HepG2 (cell line): ENCODE measurements around the gene NXN. TPM values are rescaled to one million over a fixed set of nuclear protein-coding genes. Genes with fewer than 3 reads are reported as not detected.

Source experiments
- KDM5A ChIP-seq: fragments of 200-600 bp; sonication (generic); IDR thresholded peaks from 2 replicates; pipeline ENCODE4 v1.7.0; 2018; ENCODE audit warnings: antibody characterized with exemption, mild to moderate bottlenecking, low read length, borderline replicate concordance
- NAIF1 ChIP-seq: sonication (generic); formaldehyde crosslinking; IDR thresholded peaks from 2 replicates; pipeline ENCODE4 v1.5.0; 2020; ENCODE audit warnings: mild to moderate bottlenecking, missing genetic modification reagents, borderline replicate concordance
- NCOA2 ChIP-seq: sonication (generic); formaldehyde crosslinking; IDR thresholded peaks from 2 replicates; pipeline ENCODE4 v1.8.0; 2022; ENCODE audit warnings: inconsistent platforms
- NFE2L1 ChIP-seq: sonication (generic); formaldehyde crosslinking; IDR thresholded peaks from 2 replicates; pipeline ENCODE4 v1.4.0; 2020; ENCODE audit warnings: missing genetic modification reagents, mild to moderate bottlenecking, borderline replicate concordance
- PHB2 ChIP-seq: fragments of 450-650 bp; IDR thresholded peaks from 2 replicates; pipeline ENCODE4 v1.6.1; 2018; ENCODE audit not compliant: partially characterized antibody
- ZBTB38 ChIP-seq: sonication (generic); formaldehyde crosslinking; IDR thresholded peaks from 2 replicates; pipeline ENCODE4 v1.5.1; 2020; ENCODE audit warnings: mild to moderate bottlenecking, missing genetic modification reagents
- ZNF674 ChIP-seq: sonication (generic); formaldehyde crosslinking; IDR thresholded peaks from 2 replicates; pipeline ENCODE4 v1.5.0; 2020; ENCODE audit warnings: low read depth, mild to moderate bottlenecking, missing genetic modification reagents
- polyA plus RNA-seq, 8 experiments: library from polyadenylated mRNA; depleted of rRNA in 3 of 8; stranded (reverse) in 7 of 8; unstranded in 1 of 8; fragments of >200 nt; fragmentation: Illumina TruSeq in 4 of 8; extraction: Trizol in 4 of 8; gene quantifications; 2 replicates each; pipeline versions ENCODE4 v1.2.1 to v1.2.3, GENCODE V29; 2011 to 2016; ENCODE audit warnings: low read depth in 4 of 8, missing spikeins in 1 of 8, mixed read lengths in 1 of 8; ENCODE audit not compliant: insufficient read depth in 1 of 8
- total RNA-seq, 5 experiments: library from RNA; depleted of rRNA; stranded (reverse); fragments of >200 nt; fragmentation: Illumina TruSeq; extraction: Trizol; gene quantifications; 2 replicates each; pipeline ENCODE4 v1.2.3, GENCODE V29; 2016; ENCODE audit warnings: low read depth in 1 of 5
- TF ChIP-seq, protein P1 (sequence below): sonication (generic); formaldehyde crosslinking; IDR thresholded peaks from 2 replicates; pipeline ENCODE4 v1.5.1; 2020; ENCODE audit warnings: missing genetic modification reagents, mild to moderate bottlenecking, borderline replicate concordance
- TF ChIP-seq, protein P2 (sequence below): sonication (generic); formaldehyde crosslinking; IDR thresholded peaks from 2 replicates; pipeline ENCODE4 v1.4.0; 2020; ENCODE audit warnings: missing genetic modification reagents, borderline replicate concordance
- TF ChIP-seq, protein P3 (sequence below): sonication (generic); formaldehyde crosslinking; IDR thresholded peaks from 2 replicates; pipeline ENCODE4 v1.9.0; 2021; ENCODE audit warnings: missing genetic modification reagents, borderline replicate concordance

Gene NXN
- total and polyA plus RNA-seq, 2 of the 13 experiments (the other 11 are each of a cell fraction or from before 2014, with no cell fraction given): 22.2 to 24.3 TPM

DNA sequence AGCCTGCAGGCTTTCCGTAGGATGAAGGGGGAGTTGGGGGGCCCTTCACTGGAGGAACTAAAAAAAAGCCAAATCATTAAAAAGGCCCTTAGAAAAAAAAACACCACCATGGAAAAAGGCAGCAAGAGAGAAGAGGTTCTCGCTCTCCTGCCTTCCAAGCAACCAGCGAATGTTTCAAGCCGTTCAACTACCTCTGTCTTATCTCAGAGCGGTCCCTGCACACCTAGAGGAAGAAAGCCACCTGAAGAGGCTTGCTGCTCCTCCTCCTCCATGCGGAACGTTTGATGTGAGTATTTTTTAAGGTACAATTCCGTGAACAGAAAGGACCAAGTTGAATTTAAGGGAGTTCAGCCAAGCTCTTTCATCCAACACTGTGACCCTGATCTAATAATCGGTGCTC, 9.2 kb downstream of the NXN start (continued):
- TF ChIP-seq KDM5A: no peak
- no peak for TF ChIP-seq ZBTB38 (CRISPR knock-in tag)
- TF ChIP-seq NAIF1 (CRISPR knock-in tag): no peak
- TF ChIP-seq, protein P1, sequence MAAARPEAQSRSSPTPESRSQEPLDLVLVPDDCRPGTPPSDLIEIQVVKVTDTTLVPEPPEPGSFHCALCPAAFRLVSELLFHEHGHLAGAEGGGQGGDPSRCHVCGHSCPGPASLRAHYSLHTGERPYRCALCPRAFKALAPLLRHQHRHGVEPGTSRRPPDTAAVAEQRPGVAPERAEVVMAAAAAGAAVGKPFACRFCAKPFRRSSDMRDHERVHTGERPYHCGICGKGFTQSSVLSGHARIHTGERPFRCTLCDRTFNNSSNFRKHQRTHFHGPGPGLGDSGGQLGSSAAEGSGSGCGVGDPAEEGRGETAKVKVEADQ (CRISPR knock-in tag): no peak
- no peak for TF ChIP-seq PHB2
- TF ChIP-seq, protein P2, sequence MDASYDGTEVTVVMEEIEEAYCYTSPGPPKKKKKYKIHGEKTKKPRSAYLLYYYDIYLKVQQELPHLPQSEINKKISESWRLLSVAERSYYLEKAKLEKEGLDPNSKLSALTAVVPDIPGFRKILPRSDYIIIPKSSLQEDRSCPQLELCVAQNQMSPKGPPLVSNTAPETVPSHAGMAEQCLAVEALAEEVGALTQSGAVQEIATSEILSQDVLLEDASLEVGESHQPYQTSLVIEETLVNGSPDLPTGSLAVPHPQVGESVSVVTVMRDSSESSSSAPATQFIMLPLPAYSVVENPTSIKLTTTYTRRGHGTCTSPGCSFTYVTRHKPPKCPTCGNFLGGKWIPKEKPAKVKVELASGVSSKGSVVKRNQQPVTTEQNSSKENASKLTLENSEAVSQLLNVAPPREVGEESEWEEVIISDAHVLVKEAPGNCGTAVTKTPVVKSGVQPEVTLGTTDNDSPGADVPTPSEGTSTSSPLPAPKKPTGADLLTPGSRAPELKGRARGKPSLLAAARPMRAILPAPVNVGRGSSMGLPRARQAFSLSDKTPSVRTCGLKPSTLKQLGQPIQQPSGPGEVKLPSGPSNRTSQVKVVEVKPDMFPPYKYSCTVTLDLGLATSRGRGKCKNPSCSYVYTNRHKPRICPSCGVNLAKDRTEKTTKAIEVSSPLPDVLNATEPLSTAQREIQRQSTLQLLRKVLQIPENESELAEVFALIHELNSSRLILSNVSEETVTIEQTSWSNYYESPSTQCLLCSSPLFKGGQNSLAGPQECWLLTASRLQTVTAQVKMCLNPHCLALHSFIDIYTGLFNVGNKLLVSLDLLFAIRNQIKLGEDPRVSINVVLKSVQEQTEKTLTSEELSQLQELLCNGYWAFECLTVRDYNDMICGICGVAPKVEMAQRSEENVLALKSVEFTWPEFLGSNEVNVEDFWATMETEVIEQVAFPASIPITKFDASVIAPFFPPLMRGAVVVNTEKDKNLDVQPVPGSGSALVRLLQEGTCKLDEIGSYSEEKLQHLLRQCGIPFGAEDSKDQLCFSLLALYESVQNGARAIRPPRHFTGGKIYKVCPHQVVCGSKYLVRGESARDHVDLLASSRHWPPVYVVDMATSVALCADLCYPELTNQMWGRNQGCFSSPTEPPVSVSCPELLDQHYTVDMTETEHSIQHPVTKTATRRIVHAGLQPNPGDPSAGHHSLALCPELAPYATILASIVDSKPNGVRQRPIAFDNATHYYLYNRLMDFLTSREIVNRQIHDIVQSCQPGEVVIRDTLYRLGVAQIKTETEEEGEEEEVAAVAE (CRISPR knock-in tag): no peak
- no peak for TF ChIP-seq ZNF674
- TF ChIP-seq, protein P3, sequence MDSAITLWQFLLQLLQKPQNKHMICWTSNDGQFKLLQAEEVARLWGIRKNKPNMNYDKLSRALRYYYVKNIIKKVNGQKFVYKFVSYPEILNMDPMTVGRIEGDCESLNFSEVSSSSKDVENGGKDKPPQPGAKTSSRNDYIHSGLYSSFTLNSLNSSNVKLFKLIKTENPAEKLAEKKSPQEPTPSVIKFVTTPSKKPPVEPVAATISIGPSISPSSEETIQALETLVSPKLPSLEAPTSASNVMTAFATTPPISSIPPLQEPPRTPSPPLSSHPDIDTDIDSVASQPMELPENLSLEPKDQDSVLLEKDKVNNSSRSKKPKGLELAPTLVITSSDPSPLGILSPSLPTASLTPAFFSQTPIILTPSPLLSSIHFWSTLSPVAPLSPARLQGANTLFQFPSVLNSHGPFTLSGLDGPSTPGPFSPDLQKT (CRISPR knock-in tag): no peak
- TF ChIP-seq NFE2L1 (CRISPR knock-in tag): no peak
- no peak for TF ChIP-seq NCOA2
